Measurements from ENCODE around the gene TMED7. TPM values are rescaled to one million over a fixed set of nuclear protein-coding genes. Genes with fewer than 3 reads are reported as not detected.
A peak's percentile ranks its signal among the peaks of the same experiment; 100 is the strongest.

The TMED7 gene
- total RNA-seq, 3 donors from 2014 or later (not counting 1 experiment from before 2014, with no cell fraction given): 40.6 to 48.8 (median 48.1) TPM

DNA sequence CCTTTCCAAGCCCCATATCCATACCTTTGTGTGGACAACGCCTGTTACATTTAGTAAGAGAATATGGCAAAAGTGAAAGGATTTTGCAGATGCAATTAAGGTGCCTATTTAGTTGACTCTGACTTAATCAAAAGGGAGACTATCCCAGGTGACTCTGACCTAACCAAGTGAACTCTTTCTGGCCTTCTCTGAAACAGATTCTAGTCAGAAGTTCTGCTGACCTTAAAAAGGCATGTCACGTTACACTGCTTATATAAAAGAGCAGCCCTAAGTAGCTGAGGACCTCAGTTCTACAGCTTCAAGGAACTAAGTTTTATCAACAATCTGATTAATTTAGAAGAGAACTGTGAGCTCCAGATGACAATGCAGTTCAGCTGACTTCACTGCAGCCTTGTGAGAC is 17.9 kb downstream of the TMED7 start:
- intact Hi-C loops (cut with micrococcal nuclease): no loop called here
- H3K27ac Mint-ChIP-seq: peak overlapping the region in 1 of 2 donors; percentile 51

DNA sequence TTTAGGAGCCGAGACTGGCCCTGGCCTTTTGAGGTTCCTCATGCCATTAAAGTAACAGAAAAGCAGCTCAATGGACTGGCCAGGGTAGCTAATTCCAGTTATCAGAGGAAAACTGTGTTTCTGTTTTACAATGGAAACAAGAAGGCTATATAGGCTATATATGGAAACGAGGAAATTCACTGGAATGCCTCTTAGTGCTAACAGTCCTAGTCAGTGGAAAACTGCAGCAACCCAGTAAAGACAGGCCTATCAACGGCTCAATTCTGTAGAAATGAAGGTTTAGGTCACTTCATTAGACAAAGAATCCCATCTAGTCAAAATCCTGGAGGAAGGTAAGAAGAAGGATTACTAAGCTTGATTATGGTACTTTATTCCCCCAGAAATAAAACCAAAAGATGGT is 20.4 kb downstream of the TMED7 start:
- H3K9me3 ChIP-seq (ENCODE audit: control insufficient read depth, insufficient read depth, low read length): no peaks in the 10 kb centered on the region
- ATAC-seq (no peak), DNase-seq (no peak)
- H3K36me3 Mint-ChIP-seq: peaks cover 7% of the 10 kb centered on the region
- peaks cover 35 to 39% of the 10 kb centered on the region in 2 donors for H3K4me1 Mint-ChIP-seq
- intact Hi-C loops (cut with micrococcal nuclease): no loop called here
- H3K27me3 Mint-ChIP-seq (ENCODE audit: low read depth in 2 of 2): no peaks in the 10 kb centered on the region
- H3K9me3 Mint-ChIP-seq: no peaks in the 10 kb centered on the region
- WGBS (ENCODE audit: insufficient coverage): 97% methylated on average over 3 of the region's 3 CpGs
- TF ChIP-seq, protein P1, sequence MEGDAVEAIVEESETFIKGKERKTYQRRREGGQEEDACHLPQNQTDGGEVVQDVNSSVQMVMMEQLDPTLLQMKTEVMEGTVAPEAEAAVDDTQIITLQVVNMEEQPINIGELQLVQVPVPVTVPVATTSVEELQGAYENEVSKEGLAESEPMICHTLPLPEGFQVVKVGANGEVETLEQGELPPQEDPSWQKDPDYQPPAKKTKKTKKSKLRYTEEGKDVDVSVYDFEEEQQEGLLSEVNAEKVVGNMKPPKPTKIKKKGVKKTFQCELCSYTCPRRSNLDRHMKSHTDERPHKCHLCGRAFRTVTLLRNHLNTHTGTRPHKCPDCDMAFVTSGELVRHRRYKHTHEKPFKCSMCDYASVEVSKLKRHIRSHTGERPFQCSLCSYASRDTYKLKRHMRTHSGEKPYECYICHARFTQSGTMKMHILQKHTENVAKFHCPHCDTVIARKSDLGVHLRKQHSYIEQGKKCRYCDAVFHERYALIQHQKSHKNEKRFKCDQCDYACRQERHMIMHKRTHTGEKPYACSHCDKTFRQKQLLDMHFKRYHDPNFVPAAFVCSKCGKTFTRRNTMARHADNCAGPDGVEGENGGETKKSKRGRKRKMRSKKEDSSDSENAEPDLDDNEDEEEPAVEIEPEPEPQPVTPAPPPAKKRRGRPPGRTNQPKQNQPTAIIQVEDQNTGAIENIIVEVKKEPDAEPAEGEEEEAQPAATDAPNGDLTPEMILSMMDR (IDR thresholded peaks at IDR 0.05): no peak
- H3K4me3 Mint-ChIP-seq: no peak overlapping the region
- H3K36me3 ChIP-seq (ENCODE audit: control insufficient read depth, insufficient read depth, low read length): peaks cover 3% of the 10 kb centered on the region
- no peaks in the 10 kb centered on the region for H3K27me3 ChIP-seq (ENCODE audit: control insufficient read depth, insufficient read depth, low read length)
- peaks cover 9% of the 10 kb centered on the region for H3K4me1 ChIP-seq (ENCODE audit: control insufficient read depth, insufficient read depth, low read length)
- no peak overlapping the region for H3K4me3 ChIP-seq (ENCODE audit: low read length)
- H3K27ac Mint-ChIP-seq: peak overlapping the region in 1 of 2 donors; percentile 84
- no peak overlapping the region for H3K27ac ChIP-seq (ENCODE audit: low read length)

More for the DNA sequence above, 17.9 kb downstream of the TMED7 start:
- 75% methylated on average over 1 of the region's 2 CpGs for WGBS (ENCODE audit: insufficient coverage)
- H3K27ac ChIP-seq (ENCODE audit: low read length): no peak overlapping the region
- no peaks in the 10 kb centered on the region for H3K4me1 ChIP-seq (ENCODE audit: control insufficient read depth, insufficient read depth, low read length)
- H3K4me3 ChIP-seq (ENCODE audit: low read length): no peak overlapping the region
- peaks cover 17% of the 10 kb centered on the region for H3K36me3 ChIP-seq (ENCODE audit: control insufficient read depth, insufficient read depth, low read length)
- Mint-ChIP-seq H3K4me3 (no peak overlapping the region), H3K36me3 (peaks cover 7% of the 10 kb centered on the region), H3K4me1 (peaks cover 28 to 29% of the 10 kb centered on the region in 2 donors), H3K9me3 (no peaks in the 10 kb centered on the region), H3K27me3 (ENCODE audit: low read depth in 2 of 2) (no peaks in the 10 kb centered on the region)
- H3K9me3 ChIP-seq (ENCODE audit: control insufficient read depth, insufficient read depth, low read length): no peaks in the 10 kb centered on the region
- H3K27me3 ChIP-seq (ENCODE audit: control insufficient read depth, insufficient read depth, low read length): no peaks in the 10 kb centered on the region
- TF ChIP-seq, protein P1 (IDR thresholded peaks at IDR 0.05): no peak
- DNase-seq (no peak), ATAC-seq (no peak)

DNA sequence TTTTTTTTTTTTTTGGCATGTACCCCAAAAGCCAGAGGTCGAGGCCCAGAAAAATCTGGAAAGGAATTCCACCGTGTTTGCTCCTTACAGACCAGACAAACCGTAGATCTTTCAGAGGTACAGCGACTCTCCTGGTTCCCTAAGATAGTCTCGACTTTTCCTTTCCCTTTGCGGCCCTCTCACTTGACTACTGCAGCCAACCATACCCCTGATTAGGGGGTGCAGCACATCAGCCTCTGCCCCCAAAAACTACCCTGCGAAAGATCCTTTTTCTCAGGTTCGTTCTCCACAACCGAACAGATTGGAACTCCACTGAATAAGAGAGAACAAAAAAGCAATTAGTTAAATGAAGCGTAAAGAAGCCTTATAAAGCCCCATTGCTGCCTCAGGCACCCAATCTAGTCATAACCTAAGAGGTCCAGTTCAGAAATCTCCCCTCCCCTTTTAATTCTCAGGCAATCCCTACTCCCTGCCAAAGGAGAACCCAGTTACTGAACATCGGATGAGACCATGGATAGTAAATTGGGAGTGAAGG is 23.2 kb downstream of the TMED7 start:
- intact Hi-C loops (cut with micrococcal nuclease): loop anchor here (2.0 kb wide), 1 partner anchor 22 kb away; no protein-coding TSS in a partner anchor
- Mint-ChIP-seq H3K27ac (peak overlapping the region; percentile 83 to 84), H3K36me3 (no peaks in the 10 kb centered on the region), H3K4me3 (peak overlapping the region; percentile 88), H3K4me1 (peaks cover 17 to 40% of the 10 kb centered on the region in 2 donors), H3K9me3 (no peaks in the 10 kb centered on the region), H3K27me3 (ENCODE audit: low read depth in 2 of 2) (no peaks in the 10 kb centered on the region)
- peak overlapping the region; percentile 53 for H3K4me3 ChIP-seq (ENCODE audit: low read length)
- no peaks in the 10 kb centered on the region for H3K27me3 ChIP-seq (ENCODE audit: control insufficient read depth, insufficient read depth, low read length)
- DNase-seq: no peak
- WGBS (ENCODE audit: insufficient coverage): 48% methylated on average over 10 of the region's 11 CpGs
- peak overlapping the region; percentile 62 for H3K27ac ChIP-seq (ENCODE audit: low read length)
- H3K9me3 ChIP-seq (ENCODE audit: control insufficient read depth, insufficient read depth, low read length): no peaks in the 10 kb centered on the region
- TF ChIP-seq, protein P1 (IDR thresholded peaks at IDR 0.05): no peak
- no peak for ATAC-seq
- peaks cover 9% of the 10 kb centered on the region for H3K4me1 ChIP-seq (ENCODE audit: control insufficient read depth, insufficient read depth, low read length)
- H3K36me3 ChIP-seq (ENCODE audit: control insufficient read depth, insufficient read depth, low read length): no peaks in the 10 kb centered on the region
